Kidney tubule cell (primary cell): ENCODE measurements around the gene PRR7.

Experiments used
- DNase-seq: peaks from one replicate; pipeline ENCODE4 v3.0.0-alpha.2; 2018; ENCODE audit warnings: low spot score

Gene PRR7

DNA sequence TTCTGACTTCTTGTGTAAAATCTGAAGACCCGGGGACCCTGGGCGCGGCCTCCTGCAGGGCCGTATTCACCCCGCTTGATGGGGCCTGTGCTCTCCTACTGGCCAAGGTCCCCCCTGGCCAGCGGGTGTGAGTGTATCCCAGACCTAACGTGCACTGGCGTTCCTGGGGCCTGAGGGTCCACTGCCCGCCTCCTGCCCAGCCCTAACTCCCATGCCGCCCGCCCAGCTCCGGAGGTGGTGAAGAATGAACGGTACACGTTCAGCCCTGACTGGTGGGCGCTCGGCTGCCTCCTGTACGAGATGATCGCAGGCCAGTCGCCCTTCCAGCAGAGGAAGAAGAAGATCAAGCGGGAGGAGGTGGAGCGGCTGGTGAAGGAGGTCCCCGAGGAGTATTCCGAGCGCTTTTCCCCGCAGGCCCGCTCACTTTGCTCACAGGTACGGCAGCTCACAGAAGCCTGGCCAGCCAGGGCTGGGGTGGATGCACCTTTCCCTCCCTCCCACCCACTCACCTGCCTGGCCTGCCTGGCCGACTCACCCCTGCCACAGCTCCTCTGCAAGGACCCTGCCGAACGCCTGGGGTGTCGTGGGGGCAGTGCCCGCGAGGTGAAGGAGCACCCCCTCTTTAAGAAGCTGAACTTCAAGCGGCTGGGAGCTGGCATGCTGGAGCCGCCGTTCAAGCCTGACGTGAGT is 10.6 kb upstream of the PRR7 start:
- DNase-seq, result no peak

DNA sequence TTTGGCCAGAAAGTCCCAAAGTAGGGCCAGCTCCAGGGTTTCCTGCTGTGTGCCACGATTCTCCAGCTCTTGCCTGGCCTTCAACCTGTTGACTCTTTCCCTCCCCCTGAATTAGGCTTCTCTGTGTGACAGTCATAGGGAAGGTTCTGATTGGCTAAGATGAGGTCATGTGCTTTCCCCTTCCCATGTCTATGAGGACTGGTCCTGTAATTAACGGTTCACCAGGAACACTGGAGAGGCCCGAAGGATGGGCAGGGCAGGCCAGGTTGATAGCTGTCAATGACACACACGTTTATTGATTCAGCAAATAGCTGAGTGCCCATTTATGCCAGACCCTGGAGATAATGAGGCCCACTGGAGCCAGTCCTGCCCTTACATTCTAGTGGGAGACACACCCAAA is 9.0 kb upstream of the PRR7 start:
- no peak for DNase-seq

DNA sequence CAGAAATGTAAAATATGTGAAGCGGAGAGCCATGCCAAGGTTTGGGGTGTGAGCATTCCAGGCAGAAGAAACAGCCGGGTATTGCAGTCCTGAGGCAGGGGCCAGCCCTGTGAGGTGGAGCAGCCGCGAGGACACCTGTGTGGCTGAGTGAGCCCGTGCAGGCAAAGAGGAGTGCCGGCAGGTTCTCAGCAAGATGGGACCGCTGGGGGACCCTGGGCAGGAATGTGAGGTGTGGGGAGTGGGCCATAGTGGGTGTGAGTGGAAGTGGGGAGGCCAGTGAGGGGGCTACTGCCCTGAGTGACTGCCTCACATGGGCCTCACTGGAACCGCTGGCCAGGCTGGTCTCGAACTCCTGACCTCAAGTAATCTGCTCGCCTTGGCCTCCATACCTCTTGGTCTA is 8.1 kb upstream of the PRR7 start:
- no peak for DNase-seq

DNA sequence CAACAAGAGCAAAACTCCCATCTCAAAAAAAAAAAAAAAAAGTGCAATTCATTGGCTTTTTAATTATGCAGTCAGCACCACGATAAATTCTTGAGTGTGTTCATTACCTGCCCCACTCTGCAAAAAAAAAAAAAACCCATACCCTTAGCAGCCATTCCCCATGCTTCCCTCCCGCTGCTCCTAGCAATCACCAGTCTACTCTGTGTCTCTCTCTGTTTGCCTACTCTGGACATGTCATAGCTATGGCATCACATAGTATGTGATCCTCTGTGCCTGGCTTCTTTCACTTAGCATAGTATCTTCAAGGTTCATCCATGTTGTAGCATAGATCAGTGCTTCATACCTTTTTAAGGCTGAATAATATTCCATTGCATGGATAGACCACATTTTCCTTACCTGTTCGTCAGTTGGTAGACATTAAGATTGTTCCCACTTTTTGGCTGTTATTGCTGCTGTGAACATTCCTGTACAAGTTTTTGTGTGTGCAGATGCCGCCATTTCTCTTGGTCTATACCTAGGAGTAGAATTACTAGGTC is 7.0 kb upstream of the PRR7 start:
- DNase-seq, result no peak

DNA sequence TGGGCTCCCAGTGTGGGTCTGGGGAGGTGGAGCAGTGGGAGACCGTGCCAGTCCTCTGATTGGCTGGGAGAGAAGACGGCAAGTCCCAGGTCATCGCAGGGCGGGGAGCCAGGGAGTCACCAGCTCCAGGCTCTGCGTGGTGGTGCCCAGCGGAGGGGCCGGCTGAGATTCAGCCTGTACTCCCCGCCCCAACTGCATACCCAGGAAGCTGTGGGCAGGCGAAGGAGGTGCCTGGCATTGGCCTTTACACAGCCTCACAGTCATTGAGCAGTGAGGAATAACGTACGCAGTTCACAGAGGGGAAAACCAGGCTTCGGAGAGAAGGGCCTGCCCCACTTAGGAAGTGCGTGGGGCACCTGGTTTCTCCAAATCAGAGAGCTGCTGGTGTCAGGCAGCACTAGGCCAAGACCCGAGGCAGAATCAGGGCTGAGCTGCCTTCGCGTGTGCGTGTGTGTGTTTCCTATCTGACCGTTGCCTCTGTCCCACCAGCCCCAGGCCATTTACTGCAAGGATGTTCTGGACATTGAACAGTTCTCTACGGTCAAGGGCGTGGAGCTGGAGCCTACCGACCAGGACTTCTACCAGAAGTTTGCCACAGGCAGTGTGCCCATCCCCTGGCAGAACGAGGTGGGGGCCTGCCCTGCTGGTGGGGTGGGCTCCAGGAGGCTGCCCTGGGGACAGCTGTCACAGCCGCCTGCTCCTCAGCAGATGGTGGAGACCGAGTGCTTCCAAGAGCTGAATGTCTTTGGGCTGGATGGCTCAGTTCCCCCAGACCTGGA is 6.2 kb upstream of the PRR7 start:
- DNase-seq, result no peak

DNA sequence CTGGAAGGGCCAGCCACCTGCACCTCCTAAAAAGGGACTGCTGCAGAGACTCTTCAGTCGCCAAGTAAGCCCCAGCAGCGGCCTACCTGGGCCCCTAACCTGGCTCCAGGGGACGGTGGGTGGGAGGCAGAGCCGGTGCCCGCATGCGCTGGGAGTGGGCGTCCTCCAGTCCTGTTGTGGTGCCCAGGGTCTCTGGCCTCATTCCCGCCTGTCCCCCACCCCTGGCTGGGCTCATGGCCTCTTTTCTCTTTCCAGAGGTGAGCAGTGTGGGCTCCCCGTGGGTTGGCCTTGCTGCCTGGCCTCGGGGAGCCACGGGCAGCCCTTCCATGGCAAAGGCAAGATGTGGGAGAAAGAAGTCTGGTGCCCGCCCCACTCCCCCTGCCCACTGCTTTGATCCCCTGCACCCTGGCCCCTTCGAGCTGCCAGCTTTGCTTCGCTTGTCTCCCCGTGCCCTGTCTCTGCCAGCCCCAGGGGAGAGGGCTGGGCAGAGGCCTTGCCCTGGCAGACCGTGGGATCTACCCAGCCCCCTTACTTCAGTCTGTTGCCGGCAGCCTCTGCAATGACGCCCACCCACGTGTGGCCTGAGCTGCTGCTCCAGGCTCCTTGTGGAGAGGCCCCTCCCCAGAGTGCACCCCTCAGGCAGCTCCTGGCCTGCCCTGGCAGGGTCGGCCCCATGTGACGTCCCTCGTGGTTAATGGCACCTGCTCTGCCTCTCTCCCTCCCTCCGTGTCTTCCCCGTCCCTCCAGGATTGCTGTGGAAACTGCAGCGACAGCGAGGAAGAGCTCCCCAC is 5.4 kb upstream of the PRR7 start:
- DNase-seq, result no peak

DNA sequence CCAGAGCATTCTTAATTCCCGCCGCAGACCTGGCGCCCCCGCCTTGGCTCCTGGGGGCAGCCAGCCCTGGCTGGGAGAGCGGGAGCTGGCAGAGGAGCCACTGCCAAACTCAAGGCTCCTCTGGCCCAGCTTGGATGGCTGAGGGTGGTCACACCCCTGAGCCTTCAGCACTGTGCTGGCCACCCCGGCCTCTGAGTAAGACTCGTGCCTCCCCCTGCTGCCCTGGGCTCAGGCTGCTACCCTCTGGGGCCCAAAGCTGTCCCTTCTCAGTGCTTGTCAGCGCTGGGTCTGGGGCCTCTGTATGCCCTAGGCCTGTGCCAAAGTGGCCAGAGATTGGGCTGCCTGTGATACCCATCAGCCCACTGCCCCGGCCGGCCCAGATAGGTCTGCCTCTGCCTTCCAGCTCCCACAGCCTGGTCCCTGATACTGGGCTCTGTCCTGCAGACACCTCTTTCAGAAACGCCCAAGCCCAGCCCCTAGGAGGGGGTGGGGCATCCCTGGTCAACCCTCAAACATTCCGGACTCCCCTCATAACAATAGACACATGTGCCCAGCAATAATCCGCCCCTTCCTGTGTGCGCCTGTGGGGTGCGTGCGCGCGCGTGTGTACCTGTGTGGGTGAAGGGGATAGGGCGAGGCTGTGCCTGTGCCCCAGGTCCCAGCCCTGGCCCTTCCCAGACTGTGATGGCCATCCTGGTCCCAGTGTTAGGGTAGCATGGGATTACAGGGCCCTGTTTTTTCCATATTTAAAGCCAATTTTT is 4.4 kb upstream of the PRR7 start:
- no peak for DNase-seq

DNA sequence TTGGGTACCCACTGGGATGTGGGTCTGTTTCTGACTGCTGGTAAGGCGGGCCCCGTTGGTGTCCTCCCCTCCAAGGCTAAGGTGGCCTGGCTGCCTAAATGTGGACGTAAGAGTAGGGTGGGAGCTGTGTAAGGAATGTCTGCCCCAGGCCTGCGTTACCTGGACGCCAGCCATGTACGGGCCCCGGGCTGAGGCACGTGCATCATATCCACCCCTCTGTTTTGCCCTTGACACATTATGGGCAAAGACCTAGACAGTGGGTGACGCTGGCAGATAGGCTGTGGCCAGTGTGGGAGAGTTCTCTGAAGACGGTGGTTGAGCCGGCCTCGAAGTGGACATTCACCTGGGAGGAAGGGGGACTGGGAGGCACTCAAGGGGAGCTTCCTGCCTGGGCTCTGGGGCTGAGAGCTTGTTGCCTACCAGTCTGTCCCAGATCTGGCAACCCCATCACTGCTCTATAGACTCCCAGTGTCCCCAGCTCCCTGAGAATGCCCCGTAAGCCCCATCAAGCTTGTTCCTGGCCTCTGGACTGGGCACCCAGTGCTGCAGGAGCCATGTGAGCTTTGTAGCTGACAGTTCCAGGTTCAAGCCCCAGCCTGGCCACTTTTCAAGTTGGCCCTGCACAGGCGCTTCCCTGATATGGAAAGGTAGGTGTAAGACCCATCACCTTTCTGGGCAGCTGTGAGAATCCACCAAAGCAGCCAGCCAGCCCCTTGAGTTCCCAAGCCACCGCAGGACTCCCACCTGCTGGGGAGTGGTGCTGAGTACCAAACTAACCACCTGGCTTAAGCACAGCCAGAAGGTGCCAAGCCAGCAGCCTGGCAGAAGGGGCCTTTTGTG is 3.2 kb upstream of the PRR7 start:
- no peak for DNase-seq

DNA sequence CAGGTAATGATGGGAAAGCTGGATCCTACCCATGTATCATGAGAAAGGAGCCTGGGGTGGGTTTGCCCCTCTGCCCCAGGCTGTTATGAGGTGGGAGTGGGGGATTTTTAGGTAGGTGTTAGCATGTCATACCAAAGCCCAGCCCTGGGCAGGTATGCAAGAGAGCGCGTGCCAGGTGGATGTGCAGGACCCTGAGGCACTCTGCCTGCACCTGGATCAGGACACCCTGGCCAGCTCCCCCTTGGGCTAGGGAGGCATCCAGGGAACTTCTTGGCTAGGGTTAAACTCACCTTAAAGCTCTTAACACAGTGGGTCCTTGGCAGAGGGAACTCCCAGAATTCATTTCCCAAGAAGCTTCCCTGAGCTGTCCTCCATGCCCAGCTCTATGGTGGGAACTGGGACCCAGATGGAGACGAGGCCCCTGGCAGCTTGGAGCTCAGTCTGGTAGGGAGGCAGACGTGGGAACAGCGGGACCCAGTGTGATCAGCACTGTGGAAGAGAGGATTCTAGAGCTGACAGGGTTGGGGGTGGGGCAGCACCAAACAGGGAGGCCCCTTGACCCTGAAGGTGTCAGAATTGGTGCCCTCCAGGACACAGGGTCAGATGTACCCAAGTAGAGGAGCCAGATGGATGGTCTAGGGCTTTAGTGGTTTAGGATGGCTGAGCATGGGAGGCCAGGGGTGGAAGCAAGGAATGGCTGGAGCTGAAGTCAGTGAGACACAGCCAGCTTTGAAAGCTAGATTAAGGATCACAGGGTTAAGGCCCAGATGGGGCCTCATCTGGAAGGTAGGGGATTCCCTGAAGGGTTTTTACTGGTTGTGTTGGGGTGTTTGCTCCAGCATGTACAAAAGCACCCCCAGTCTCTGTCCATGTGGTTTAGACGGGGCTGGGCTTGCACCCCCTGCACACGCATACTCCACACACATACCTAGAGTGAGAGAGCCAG is 2.2 kb upstream of the PRR7 start:
- DNase-seq, result no peak

DNA sequence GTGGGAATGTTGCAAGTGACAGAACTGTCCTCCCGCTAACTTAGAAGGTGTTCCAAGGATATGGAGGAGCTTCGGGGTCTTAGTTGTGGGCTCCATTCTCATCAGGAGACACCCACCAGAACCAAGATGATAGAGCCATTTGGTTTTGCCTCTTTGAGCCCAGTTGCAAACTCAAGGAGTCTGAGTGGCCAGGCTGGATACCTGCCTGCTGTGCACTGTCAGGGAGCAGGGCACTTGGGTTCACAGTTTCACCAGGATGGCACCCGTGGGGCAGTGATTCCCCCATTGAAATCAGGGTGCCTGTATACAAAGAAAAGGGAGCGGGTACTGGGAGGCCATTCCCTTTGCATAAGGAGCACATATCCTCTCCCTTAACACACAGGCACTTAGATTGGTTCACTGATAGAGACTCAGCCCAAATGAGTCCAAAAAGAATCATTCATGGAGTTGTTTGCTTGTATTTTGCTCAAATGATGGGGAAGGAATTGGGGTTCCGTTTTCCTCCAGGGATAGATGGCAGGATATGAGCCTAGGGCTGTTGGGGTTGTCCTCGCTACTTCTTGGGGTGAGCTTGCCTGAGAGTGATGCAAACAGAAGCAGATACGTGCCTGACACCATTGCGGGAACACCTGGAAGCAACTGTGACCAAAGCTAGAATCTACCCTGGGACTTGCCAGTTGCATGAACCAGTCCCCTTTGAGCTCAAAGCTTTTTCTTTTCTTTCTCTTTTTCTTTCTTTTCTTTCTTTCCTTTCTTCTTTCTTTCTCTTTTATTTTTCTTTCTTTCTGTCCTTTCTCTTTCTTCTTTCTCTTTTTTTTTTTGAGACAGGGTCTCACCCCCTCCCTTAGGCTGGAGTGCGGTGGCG is 1.3 kb upstream of the PRR7 start:
- no peak for DNase-seq

DNA sequence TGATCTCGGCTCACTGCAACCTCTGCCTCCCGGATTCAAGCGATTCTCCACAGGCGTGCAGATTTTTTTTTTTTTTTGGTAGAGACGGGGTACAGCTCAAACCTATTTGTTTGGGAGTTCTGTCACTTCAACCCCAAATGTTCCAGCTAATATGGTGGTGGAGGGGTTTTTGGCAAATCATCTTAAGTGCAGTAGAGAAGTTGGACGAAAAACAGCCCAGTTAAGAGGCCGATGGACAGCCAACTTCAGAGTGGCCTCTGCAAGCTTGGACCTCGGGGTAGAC is 756 bp upstream of the PRR7 start:
- no peak for DNase-seq

DNA sequence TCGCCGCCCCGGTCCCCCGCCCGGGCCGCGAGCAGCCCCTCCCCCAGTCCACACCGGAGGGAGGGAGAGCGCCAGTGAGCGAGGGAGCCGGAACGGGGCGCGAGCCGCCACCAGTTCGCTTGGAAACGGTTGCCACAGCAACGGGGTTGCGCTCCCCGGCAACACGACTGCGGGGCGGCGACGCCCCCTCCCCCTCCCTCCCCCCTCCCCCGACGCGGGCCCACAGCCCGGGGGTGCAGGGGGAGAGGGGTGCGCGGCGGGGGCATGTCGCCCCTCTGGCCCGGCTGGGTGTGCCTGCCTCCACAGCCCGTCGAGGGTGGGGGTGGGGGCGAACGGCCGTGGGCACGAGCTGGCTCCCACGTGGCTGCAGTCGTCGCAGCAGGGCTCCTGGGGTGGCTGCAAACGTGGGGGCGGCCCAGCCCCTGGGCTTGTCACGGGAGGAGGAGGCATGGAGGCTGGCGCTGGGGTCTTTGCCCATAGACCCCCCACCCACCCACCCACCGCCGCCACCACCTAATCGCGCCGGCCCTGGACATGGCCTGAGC is 524 bp downstream of the PRR7 start:
- peak; percentile 63 for DNase-seq

DNA sequence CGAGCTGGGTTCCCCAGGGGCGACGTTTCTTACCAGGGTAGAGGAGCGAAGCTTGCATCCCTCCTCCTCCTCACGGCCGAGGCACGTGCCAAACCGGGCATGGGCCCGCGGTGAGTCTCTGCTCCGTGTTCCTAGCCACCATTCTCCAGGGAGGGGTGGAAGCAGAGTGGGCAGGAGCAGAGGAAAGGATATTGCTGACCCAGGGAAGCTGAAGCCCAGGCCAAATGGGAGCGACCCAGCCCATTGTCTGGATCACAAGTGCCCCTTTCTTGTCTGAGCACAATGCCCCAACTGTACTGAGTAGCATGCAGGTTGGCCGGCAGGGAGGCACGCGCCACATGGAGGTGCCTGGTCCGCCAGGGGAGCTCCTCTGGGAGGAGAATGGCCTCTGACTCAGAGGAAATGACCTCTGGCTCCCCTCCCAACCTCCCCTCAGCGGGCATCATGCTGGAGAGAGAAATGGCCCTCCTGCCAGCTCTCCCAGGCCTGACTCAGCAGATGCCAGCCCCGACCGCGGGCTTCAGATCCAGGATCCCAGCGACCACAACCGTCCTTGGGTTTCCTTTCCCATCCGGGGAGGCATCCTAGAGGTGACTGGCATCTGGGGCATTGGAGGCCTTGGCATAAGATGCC is 1.1 kb downstream of the PRR7 start:
- DNase-seq, result peak; percentile 98

DNA sequence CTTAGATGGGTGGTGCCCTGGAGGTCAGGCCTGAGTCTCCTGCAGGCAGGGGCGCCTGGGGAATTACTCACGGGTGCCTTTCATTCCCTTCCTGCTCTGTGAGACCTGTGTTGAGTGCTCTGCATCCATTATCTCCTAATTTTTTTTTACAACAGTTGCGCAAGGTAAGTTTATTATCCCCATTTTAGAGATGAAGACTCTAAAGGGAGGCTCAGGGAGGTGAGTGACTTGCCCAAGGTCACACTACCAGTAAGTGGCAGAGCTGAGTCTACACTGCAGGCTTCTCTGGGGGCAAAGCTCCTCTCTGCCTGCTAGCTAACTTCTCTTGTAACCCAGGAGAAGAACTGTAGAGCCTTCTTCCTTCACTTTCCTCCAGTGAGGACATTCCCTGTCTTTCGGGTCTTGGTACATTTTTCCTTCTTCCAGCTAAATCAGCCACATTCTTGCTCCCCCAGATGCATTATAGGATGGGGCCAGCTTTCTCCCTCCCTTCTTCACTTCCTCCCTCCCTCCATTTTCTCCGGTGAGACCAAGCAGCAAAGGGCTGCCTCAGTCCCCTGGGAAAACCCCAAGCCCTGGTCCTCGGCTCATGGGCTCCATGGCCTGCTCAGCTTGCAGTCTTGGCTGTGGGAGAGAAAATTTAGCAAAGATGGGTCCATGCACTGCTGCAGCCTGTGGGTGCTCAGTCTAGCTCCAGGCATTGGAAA is 1.8 kb downstream of the PRR7 start:
- no peak for DNase-seq

DNA sequence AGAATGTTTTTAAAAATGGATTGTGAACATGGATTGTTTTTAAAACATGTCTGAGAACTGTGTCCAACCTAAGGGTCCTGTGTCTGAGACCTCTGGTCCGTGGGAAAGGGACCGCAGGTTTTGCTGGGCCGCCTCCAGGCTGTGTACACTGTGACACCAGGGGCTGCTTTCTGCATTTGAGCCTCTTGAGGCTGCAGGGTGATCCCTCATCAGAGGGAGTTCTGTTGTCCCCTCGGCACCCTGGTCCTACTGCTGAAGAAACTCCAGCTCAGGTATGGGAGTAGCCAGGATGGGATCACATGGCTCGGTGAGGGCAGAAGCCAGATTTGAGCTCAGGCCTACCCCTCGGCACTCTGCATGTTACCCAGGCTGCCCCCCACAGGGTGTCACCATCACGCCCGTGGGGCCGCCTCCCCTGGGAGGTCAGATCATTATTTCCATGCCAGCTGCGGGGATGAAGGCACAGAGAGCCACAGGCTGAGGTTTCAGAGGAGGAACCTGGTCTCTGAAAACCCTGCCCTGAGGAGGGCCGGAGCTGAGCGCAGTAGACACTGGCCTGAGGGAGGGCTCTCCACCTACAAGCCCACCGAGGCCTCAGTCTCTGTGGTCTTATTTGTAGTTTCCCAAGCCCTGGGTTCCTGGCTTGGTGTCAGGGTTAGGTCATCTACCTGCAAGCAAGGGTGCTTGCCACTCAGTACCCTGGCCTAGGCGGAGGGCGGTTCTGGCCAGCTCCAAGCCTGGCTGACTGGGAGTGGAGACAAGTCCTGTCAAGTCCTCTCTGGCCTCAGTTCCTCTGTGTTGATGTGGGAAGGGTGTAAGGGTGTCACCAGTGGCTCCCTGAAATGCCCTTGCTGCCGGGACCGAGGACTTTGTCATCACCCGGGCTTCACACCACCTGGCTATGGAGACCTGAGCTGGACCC is 2.8 kb downstream of the PRR7 start:
- DNase-seq, result no peak

DNA sequence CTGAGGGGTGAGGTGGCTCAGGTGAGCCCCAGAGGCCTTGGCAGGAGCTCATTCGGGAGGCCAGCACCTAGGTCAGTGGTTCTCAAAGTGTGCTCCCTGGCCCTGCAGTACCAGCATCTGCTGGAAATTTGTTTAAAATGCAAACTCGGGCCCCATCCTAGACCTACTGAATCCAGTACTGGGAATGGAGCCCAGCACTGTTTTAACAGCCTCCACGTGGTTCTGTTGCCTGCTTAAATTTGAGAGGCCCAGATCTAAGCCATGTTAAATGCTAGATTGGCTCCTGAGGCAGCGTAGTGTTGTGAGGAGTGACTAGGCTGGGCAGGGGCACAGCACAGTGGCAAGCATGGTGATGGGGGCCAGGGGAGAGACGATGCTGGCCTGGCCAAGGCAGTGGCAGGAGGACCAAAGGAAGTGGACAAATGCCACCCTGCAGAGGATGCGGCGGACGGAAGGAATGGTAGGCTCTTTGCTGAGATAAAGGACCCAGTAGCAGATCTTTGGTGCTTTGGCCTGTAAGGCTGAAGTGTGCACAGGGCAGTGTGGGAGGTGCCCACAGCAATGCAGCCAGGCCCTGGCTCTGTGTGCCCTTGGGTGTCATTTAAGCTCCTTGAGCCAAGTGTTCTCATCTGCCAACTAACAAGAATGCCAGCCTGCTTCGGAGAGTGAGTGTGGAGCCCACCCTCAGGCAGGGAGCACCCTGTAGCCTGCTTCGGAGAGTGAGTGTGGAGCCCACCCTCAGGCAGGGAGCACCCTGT is 4.2 kb downstream of the PRR7 start:
- DNase-seq, result no peak
